SK-N-MC (cell line): ENCODE measurements around the gene SBK2.
"Not testable (repeated sequence)": the region's sequence is repeated elsewhere in the genome, so short reads cannot be mapped to it uniquely, and the experiment has no call there.

Source experiments
- DNase-seq: peaks from one replicate; pipeline ENCODE4 v3.0.0-alpha.2; 2011; ENCODE audit warnings: low read depth, low spot score
- H3K27ac ChIP-seq: fragments of 200-600 bp; sonication (generic); 2 replicates; pipeline ENCODE4 v1.5.1; 2016; ENCODE audit warnings: mixed run types
- H3K36me3 ChIP-seq: fragments of 200-600 bp; sonication (generic); 2 replicates; pipeline ENCODE4 v1.6.1; 2017; ENCODE audit warnings: antibody characterized with exemption, low read length, mixed read lengths; ENCODE audit not compliant: insufficient read depth
- H3K4me3 ChIP-seq: fragments of 200-600 bp; sonication (generic); 2 replicates; pipeline ENCODE4 v1.5.1; 2016
- H3K9ac ChIP-seq: fragments of 200-600 bp; sonication (generic); 2 replicates; pipeline ENCODE4 v1.8.0; 2017; ENCODE audit warnings: mixed run types, mixed read lengths; ENCODE audit not compliant: insufficient read length
- H3K9me3 ChIP-seq: fragments of 200-600 bp; sonication (generic); 2 replicates; pipeline ENCODE4 v1.6.1; 2017; ENCODE audit warnings: low read depth, mild to moderate bottlenecking, antibody characterized with exemption, low read length, moderate library complexity, mixed read lengths
- EZH2 ChIP-seq: fragments of 200-600 bp; sonication (generic); IDR thresholded peaks from one replicate; pipeline ENCODE4 v1.6.1; 2017; ENCODE audit warnings: antibody characterized with exemption
- FOXP2 ChIP-seq: optimal IDR thresholded peaks from 2 replicates; pipeline ENCODE3; 2011; ENCODE audit warnings: mild to moderate bottlenecking, moderate library complexity; ENCODE audit not compliant: insufficient read depth; ENCODE audit errors: extremely low read length, control extremely low read depth
- POLR2AphosphoS5 ChIP-seq: IDR thresholded peaks from 2 replicates; pipeline ENCODE4 v1.6.1; 2012; ENCODE audit warnings: mild to moderate bottlenecking, low read depth, low read length, borderline replicate concordance

Gene SBK2, protein sequence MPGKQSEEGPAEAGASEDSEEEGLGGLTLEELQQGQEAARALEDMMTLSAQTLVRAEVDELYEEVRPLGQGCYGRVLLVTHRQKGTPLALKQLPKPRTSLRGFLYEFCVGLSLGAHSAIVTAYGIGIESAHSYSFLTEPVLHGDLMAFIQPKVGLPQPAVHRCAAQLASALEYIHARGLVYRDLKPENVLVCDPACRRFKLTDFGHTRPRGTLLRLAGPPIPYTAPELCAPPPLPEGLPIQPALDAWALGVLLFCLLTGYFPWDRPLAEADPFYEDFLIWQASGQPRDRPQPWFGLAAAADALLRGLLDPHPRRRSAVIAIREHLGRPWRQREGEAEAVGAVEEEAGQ

GRCh38 chr19:55536951-55537740 lies at the start of gene SBK2:
Gene SBK2 (minus strand): TSS chr19:55537133. CDS start chr19:55536294, 839 bp downstream.
- H3K36me3 ChIP-seq: no peaks in the 10 kb centered on the region
- no peak within 1 kb of the TSS for H3K4me3 ChIP-seq
- H3K27ac ChIP-seq: no peak within 1 kb of the TSS
- TF ChIP-seq EZH2 (no peak), FOXP2 (no peak), POLR2AphosphoS5 (no peak)
- H3K9ac ChIP-seq: no peak within 1 kb of the TSS
- DNase-seq: no peak
- H3K9me3 ChIP-seq: no peaks in the 10 kb centered on the region

- no peak for DNase-seq
- Histone ChIP-seq H3K9ac (peak overlapping the region; percentile 71), H3K9me3 (no peaks in the 10 kb centered on the region), H3K36me3 (no peaks in the 10 kb centered on the region), H3K4me3 (peak overlapping the region; percentile 66), H3K27ac (peak overlapping the region; percentile 96)
- TF ChIP-seq FOXP2: no peak
- peak; percentile 56; the same call in 1 of the 2 replicates for TF ChIP-seq POLR2AphosphoS5
These were observed 48.9 kb upstream of the SBK2 start for GRCh38 chr19:55585658-55586339.

- peak overlapping the region; percentile 96 for H3K27ac ChIP-seq
- peak overlapping the region; percentile 66; the same call in 1 of the 2 replicates for H3K4me3 ChIP-seq
- no peak for DNase-seq
- H3K36me3 ChIP-seq: no peaks in the 10 kb centered on the region
- no peaks in the 10 kb centered on the region for H3K9me3 ChIP-seq
- peak overlapping the region; percentile 71 for H3K9ac ChIP-seq
- TF ChIP-seq FOXP2 (no peak), POLR2AphosphoS5 (no peak), EZH2 (no peak)
These were observed 47.9 kb upstream of the SBK2 start for GRCh38 chr19:55584871-55585270.

- H3K27ac ChIP-seq: peak overlapping the region; percentile 57; the same call in 1 of the 2 replicates
- H3K9me3 ChIP-seq, H3K36me3 ChIP-seq, H3K9ac ChIP-seq, DNase-seq, H3K4me3 ChIP-seq: not testable (repeated sequence)
These were observed 47.0 kb upstream of the SBK2 start for GRCh38 chr19:55583897-55584296.

DNA sequence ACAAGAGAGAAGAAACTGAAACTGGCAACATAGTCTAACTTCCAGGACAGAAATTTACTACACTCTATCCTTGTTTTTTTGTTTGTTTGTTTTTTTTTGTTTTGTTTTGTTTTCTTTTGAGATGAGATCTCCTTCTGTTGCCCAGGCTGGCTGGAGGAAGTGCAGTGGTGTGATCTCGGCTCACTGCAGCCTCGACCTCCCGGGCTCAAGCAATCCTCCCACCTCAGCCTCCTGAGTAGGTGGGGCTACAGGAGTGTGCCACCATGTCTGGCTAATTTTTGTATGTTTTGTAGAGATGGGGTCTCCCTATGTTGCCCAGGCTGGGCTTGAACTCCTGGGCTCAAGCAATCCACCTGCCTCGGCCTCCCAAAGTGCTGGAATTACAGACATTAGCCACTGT lies 45.4 kb upstream of the SBK2 start:
- DNase-seq, H3K9me3 ChIP-seq, H3K27ac ChIP-seq, H3K36me3 ChIP-seq, H3K4me3 ChIP-seq, H3K9ac ChIP-seq: not testable (repeated sequence)

- H3K9ac ChIP-seq: no peak overlapping the region
- DNase-seq: no peak
- no peak for TF ChIP-seq FOXP2
- TF ChIP-seq EZH2: no peak
- TF ChIP-seq POLR2AphosphoS5: no peak
- H3K9me3 ChIP-seq: no peaks in the 10 kb centered on the region
- H3K36me3 ChIP-seq: peaks cover 14% of the 10 kb centered on the region; the same call in 1 of the 2 replicates
- no peak overlapping the region for H3K27ac ChIP-seq
- H3K4me3 ChIP-seq: no peak overlapping the region
These were observed 44.9 kb upstream of the SBK2 start for GRCh38 chr19:55581823-55582223.

DNA sequence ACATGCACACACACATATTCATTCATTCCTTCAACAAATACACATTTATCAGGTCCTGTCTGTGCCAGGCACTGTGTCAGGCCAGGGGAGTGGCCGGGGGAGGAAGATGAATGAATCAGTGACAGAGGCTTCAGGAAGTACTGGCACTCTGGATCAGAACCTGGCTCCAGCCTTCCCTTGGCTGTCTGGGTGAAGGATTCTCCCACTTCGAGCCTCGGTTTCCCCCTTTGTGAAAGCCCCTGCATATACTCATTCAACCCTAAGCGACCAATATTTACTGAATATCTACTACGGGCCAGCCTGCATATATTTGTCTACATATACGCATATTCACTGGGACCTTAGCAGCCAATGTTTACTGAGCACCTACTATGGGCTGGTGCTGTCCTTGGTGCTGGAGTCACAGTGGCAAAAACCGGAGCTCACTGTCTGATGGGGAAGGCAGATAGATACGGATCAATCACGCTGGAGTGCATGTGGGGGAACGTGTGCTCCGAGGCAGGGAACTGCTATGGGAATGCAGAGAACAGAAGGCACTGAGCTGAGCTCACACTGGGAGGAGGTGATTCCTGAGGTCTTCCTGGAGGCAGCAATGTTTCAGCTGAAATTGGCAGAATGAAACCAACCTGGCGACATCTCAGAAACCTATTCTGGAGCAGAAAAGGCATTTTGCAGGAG lies 44.4 kb upstream of the SBK2 start:
- Histone ChIP-seq H3K9me3 (no peaks in the 10 kb centered on the region), H3K4me3 (peak overlapping the region; percentile 94), H3K9ac (peak overlapping the region; percentile 62), H3K27ac (no peak overlapping the region), H3K36me3 (peaks cover 15% of the 10 kb centered on the region; the same call in 1 of the 2 replicates)
- no peak for DNase-seq
- TF ChIP-seq FOXP2 (no peak), POLR2AphosphoS5 (no peak), EZH2 (no peak)

GRCh38 chr19:55580628-55581144 lies 43.8 kb upstream of the SBK2 start, which contains the start of gene ZNF579:
Gene ZNF579 (minus strand): TSS chr19:55580848. CDS start chr19:55579639, 1,209 bp downstream.
- H3K36me3 ChIP-seq: peaks cover 15% of the 10 kb centered on the region; the same call in 1 of the 2 replicates
- DNase-seq: no peak
- TF ChIP-seq POLR2AphosphoS5: peak; percentile 56; the same call in 1 of the 2 replicates
- TF ChIP-seq EZH2: no peak
- TF ChIP-seq FOXP2: no peak
- H3K27ac ChIP-seq: peak within 1 kb of the TSS; percentile 84; the same call in 1 of the 2 replicates
- H3K4me3 ChIP-seq: peak within 1 kb of the TSS; percentile 94
- H3K9ac ChIP-seq: peak within 1 kb of the TSS; percentile 96
- H3K9me3 ChIP-seq: no peaks in the 10 kb centered on the region
